HG02938 (cell line): ENCODE data around the gene CCDC197.
A peak's percentile ranks its signal among the peaks of the same experiment; 100 is the strongest.

ENCODE experiments used
- ATAC-seq: cut with Tn5 transposase; IDR thresholded peaks from one replicate; pipeline ENCODE4 v1.9.1; 2021; ENCODE audit warnings: mild to moderate bottlenecking, moderate library complexity; ENCODE audit not compliant: unreplicated experiment

CCDC197 gene

DNA sequence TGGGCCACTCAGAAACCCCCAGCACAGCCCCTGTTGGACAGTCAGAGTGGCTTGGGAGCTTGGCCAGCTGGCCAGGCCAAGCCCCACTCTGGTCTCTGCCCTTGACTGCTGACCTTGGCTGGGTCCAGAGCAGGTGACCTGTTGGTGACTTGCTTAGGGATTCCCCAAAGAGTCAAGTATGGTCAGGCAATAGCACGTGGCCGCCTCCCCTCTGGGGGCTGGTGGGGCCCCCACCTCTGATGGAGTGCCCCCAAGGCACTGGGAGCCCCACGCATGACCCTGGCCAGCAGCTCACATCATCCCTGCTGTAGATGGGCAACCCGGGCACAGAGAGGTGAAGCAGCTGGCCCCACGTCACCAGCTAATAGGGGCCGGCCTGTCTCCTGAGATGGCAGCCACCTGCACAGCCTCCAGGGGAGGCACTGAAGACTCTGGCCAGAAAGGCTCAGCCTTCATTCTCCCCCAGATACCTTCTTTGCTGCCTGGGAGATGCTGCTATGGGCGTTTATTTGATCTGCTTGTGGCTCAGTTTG is 1.8 kb downstream of the CCDC197 start:
- ATAC-seq: no peak

DNA sequence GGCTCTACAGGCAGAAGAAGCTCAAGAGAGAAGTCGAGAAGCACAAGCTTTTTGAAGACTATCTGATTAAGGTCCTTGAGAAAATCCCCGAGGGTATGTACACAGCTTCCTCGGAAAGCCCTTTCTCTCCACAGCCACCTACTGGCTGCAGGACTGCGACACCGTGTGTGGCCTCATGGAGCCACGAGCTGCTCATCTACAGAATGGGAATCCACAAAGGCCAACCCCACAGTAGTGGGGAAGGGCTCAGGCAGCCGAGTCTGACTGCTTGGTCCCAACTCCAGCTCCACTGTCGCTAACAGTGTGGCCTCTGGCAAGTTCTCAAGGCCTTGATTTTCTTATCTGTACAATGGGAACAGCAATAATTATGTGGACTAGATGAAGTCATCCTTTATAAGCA is 2.5 kb downstream of the CCDC197 start:
- ATAC-seq: no peak

DNA sequence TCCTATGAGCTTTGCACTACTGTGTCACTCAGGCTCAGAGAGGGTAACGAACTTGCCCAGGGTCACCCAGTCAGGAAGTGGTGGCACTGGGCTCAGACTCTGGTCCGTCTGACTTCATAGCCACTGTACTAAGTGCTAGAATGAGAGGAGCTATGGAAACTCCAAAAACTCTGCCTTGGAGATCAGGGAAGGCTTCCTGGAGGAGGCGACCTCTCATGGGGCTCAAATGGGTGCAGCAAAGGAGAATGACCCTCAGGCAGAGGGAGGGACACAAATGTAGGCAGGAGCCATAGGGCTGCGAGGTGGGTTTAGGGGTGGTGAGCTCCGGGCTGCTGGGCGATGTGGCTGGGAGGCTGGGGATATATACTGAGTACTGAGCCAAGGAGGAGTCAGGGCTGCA is 3.2 kb downstream of the CCDC197 start:
- no peak for ATAC-seq

DNA sequence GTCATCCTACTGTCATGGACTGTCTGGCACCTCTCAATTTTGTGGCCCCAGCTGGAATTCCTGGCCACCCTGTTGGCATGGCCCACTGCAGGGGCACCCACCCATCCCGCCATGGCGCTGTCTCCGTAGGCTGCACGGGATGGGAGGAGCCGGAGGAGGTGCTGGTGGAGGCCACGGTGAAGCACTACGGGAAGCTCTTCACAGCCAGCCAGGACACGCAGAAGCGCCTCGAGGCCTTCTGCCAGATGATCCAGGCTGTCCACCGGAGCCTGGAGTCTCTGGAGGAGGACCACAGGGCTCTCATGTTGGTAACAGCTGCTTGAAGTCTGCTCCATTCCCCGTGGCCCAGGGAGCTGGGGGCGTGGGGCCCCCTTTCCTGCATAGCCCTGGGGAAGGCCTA is 3.9 kb downstream of the CCDC197 start:
- no peak for ATAC-seq

DNA sequence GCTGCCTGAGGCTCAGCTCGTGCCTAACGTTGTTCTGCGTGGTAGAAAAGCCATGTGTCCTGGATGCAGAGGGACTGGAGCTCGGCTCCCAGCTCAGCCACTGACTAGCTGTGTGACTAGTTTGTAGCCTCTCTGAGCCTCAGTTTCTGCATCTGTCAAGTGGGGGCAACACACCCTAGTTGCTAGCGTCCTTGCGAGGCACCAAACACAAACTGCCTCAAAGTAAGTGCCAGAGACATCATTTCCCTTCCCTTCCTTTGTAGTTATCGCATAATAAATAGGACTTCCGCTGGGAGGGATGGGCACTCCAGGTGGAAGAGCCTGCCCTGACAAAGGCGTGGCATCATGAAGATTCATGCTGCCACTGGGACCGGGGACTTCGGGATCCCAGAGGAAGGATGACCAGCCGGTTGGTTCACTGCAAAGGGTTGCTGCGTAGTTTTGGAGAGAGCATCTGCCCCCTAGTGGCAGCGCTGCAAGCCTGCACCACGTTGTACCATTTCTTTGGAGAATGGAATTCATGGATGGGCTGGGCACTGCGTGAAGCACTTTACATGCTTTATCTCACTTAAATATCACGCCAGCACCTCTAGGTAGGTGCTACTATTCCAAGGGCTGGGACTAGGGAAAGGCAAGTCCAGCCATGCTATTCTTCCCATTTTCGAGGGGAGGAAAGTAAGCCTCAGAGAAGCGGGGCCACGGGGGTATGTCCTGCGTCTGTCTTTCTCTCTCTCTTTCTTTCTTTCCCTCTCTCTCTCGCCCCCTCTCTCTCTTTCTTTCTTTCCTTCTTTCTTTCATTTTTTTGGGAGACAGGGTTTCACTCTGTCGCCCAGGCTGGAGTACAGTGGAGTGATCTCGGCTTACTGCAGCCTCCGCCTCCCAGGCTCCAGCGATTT is 4.6 kb downstream of the CCDC197 start:
- ATAC-seq: peak; percentile 46

DNA sequence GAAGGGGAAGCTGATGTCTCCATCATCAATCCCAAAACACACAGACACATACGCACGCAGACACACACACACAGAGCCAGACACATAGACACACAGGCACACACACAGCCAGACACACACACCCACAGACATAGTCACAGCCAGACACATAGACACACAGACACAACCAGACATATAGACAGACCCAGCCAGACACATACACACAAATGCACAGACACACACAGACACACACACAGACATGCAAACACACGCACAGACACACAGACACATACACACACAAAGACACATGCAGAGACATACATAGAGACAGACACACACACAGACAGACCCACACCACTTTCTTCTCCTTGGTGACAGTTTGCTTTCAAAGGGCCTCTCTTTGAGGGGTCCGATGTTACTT is 6.3 kb downstream of the CCDC197 start:
- ATAC-seq: no peak

DNA sequence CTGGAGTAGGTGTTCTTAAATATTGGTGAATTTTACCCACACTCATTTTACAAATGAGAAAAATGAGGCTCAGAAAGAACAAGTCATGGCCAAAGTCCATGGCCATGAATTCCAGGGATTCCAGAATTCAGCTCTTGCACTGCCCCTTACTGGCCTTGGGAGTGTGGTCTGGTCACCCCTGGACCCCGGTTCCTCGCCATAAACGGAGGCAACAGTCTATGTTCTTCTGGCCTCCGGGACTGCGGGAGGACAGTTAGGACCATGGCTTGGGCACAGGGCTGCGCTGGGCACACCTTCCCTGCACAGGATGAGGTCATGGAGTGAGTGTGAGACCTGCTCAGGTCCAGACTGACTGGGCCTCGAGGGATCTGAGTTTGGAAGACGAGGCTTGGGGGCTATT is 6.9 kb downstream of the CCDC197 start:
- ATAC-seq: no peak

DNA sequence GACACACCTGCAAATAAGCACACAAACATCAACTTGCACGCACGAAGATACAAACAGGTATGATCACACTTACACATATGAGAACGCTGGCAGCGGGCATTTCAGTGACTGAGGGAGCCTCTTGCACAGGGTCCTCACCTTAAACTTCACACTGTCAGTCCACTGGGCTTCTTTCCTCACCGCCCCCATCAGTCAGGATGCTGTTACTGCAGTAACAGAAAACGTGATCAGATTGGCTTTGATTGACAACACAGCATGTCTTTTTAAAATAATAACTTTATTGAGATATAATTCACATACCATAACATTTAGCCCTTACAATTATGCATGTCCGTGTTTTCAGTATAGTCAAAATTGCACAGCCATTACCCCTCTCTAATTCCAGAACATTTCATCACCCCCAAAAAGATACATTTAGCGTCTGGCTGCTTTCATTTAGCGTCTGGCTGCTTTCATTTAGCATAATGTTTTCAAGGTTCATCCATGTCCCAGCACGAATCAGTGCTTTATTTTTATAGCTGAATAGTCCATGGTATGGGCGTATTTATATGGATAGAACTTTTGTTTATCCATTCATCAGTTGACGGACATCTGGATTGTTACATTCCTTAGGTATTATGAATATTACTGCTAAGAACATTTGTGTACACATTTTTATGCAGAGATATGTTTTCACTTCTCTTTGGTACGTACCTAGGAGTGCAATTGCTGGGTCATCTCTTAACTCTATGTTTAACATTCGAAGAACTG is 8.4 kb downstream of the CCDC197 start:
- no peak for ATAC-seq

DNA sequence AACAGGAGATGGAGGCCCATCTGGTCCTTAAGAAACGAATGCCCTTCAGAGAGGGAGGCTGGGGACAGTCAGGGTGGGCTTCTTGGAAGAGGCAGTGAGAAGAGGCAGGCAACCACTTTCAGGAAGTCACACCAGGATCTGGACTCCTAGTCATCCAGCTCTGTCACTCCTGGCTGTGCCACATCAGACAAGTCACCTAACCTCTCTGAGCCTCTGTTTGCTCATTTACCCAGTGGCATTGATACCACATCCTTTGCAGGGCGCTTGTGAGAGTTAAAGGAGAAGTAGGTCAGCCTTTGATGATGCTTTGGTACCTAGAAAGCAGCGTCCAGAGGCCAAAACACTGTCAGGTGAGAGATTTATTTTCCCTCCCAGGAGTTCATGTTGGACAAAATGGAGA is 11.1 kb downstream of the CCDC197 start:
- no peak for ATAC-seq

DNA sequence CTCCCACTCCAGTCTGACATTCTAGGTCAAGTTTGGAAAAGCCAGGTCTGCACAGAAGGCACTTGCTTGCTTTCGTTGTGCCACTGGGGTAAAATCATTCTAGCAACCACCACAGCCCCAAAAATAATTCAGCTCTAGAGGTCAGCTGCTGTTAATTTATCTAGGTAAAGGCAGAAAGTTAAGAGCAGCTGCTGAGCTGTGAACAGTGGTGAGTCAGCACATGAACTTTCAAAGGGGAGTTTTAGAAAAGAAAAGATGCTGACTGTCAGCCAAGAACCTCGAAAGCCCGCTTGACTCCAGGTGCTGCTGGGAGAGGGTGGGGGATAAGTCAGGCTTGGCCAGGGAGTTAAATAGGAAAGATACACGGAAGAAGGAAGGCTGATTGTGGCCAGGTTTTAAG is 12.7 kb downstream of the CCDC197 start:
- ATAC-seq: peak; percentile 56

DNA sequence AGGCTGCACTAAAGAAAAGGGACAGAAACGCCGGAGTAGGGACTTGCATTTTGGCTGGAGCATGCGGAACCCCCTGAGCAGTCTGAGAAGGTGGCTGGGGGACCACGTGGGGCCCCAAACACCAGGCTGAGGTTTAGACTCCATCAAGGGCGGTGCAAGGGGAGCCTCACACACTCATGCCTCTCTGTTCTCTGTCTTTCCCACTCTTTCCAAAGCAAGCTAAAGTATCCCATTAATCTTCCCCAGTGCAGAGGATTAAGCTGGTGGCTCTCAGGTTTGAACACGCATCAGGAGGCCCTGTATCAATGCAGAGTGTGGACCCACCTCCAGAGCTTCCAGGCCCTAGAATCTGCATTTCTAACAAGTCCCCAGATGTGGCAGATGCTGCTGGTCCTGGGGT is 13.5 kb downstream of the CCDC197 start:
- no peak for ATAC-seq

DNA sequence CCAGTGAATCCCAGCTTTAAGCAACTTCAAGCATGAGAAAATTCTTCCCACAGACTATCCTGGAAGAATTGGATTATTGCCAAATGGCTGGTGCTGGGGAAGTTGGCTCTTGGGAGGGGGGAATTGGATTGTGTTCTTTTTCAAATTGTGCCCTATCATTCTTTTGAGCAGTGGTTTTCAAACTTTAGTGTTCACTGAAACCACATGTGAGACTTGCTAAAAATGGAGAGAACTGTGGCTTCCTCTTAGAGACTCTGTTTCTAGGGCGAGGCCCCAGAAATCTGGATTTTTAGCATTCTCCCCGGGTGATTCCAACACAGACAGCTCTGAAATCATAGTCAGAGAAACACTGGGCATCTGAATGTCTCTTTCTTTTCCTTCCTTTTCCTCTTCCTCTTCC is 14.7 kb downstream of the CCDC197 start:
- no peak for ATAC-seq

DNA sequence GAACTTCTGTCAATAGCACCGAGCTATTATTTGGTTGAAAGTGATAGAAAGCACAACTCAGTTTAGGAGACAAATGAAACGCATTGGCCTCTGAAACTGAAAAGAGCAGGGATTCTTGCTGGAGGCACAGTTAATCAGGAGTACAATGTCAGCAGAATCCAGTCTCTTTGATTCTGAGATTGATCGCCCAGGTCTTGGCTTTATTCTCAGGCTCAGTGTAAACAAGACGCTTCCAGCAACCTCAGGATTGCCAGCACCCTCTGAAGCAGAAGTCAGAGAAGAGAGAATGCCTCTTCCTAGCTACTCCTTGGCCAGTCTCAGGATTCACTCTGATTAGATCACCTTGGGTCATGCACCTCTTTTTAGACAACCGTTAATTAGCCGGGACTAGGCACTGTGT is 17.3 kb downstream of the CCDC197 start:
- ATAC-seq: no peak

DNA sequence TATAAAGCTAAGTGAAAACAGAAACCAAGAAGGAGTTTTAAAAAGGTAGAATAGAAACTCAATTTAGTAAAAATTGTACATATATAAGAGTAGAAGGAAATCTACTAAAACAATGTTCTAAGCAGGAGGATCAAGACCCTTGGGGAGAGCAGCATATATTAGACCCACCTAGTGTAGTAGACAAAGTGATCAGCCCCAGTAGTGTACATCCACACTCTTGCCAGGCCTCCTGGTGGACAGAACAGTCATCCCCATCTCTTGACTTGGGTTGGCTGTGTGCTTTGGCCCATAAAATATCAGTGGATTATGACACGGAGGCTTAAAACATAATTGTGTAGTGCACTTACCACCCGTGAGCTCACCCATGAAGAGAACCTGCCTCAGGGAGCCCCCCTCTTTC is 18.1 kb downstream of the CCDC197 start:
- no peak for ATAC-seq

DNA sequence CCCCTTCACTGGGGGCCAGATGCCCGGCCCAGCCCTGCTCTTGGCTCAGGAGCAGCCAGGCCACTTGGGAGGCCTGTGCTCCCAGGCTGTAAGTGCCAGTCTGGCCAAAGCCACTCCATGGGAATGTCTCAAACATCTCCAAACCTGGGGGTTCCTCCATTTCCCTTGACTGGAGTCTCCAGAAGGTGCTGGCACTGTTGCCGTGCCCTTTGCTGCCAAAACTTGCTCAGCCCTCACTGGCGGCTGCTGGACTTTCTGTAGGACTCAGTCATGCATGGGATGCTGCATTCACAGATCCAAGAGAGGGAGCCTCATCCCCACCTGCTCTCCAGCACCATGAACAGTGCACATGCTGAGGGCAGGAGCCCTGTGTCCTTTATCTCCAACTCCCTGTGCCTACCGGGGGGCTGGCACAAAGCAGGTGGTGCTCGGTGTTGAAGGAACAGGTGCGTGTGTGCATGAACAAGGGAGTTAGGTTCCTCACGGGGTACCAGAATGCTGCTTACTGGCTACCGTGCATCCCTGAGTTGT is 19.4 kb downstream of the CCDC197 start:
- ATAC-seq: no peak

DNA sequence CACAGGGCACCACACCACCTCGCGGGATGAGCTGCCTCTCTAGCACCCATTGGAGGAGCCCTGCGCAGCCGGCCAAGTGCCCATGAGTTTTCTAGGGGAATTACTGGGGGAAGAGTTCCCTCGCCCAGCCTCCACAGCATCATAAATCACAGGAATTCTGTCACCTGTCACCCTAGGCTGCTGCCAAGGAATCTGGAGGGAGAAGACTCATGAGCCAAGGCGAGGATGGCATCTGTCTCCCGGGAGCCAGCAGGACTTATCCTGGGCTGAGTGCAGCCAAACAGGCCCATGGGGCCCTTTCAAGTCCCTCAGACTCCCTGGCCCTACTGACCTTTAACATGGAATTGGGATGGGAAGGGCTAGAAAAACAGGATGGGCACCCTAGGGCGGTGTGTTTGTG is 21.2 kb downstream of the CCDC197 start:
- ATAC-seq: no peak

DNA sequence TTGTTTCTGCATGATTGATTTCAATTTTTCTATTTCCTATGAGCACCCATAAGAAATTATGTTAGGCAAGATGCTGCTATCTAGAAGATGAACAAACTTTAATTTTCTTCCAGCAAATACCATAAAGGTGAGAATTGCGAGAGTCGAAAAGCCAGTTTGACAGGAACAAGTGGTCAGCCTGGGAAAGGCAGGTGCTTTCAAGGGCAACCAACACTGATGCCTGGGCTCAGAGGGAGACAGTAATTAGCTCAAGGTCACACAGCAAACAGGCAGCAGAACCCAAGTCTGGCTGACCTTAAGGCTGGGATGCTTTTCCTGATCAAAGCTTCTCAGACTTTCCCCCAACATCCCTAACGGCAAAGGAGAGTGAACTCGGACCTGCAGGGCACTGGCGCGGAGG is 22.2 kb downstream of the CCDC197 start:
- ATAC-seq: no peak

DNA sequence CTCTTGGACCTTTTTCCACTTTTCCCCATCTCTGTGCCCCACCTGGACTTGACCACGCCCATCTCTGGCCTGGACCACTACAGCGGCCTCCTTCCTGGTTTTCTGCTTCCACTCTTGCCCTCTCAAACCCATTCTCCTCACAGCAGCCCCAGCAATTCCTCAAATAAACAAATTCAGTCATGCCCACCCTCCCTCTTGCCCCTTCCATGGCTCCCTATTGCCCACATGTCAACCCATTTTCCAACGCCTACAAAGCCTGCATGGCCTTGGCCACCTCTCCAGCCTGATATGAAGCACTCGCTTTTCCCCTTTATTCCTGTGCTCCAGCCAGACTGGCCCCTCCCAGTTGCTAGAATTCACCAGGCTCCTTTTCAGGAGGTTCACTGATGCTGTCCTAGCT is 23.2 kb downstream of the CCDC197 start:
- ATAC-seq: no peak

DNA sequence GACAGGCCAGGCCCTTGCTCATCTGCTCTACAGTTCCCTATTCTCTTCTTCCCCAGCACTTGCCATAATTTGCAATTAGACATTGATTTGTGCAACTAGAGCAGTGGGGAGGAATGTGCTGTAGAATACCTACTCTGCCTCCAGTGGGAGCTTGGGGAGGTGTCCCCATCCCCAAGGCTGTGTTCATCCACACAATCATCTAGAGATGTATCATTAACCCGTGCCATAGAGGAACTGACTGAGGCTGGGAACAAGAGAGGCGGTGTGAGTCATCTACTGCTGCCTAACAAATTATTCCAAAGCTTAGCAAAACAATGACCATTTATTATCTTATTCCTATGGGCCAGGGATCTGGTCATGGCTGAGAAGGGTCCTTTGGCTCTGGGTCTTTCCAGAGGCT is 23.9 kb downstream of the CCDC197 start:
- ATAC-seq: no peak

DNA sequence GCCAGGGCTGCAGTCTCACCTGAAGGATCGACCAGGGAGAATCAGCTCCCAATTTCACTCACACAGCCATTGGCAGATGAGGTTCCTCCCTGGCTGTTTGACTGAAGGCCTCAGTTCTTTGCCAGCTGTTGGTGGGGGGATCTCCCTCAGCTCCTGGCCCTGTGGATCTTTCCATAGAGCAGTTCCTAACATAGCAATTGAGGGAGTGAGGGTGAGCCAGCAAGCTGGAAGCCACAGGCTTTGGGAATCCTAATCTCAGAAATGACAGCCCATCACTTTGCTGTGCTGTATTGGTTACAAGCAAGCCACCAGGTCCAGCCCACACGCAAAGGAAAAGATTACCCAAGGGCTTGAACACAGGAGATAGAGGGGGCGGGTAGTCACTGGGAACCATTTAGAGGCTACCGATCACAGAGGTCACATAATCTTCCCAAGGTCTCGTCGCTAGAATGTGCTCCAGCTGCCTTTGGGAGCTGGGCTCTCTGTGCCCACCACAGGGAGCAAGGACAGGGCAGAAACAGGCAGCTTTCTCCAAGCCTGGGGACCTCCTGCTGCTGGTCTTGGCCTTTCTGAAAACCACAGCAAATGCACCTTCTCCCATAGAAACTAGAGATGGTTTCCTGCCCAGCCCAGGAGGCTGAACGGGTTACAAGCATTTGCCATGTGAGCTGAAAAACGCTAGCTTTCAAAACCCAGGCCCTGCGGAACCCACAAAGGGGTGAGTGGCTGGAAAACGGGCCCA is 24.5 kb downstream of the CCDC197 start:
- no peak for ATAC-seq
